GM19193 (cell line): ENCODE measurements around the gene ZSWIM6.

Experiments used
- POLR2A ChIP-seq: IDR thresholded peaks from 4 replicates; pipeline ENCODE4 v1.6.1; 2011; ENCODE audit not compliant: insufficient read depth, insufficient read length; ENCODE audit errors: extremely low read depth

Gene ZSWIM6

GRCh38 chr5:61331407-61332357, at the start of gene ZSWIM6:
Gene ZSWIM6 (plus strand): TSS chr5:61332258. CDS start chr5:61332273, 15 bp downstream.
- TF ChIP-seq POLR2A, result peak; percentile 78

- no peak for TF ChIP-seq POLR2A
Observed at GRCh38 chr5:61283471-61283870, 48.6 kb upstream of the ZSWIM6 start.

- no peak for TF ChIP-seq POLR2A
Observed at GRCh38 chr5:61285531-61285930, 46.5 kb upstream of the ZSWIM6 start.

- TF ChIP-seq POLR2A, result no peak
Observed at GRCh38 chr5:61286446-61287132, 45.5 kb upstream of the ZSWIM6 start.

GRCh38 chr5:61287474-61287873, 44.6 kb upstream of the ZSWIM6 start:
- no peak for TF ChIP-seq POLR2A

- no peak for TF ChIP-seq POLR2A
Observed at GRCh38 chr5:61289241-61289640, 42.8 kb upstream of the ZSWIM6 start.

GRCh38 chr5:61289669-61290306, 42.3 kb upstream of the ZSWIM6 start:
- no peak for TF ChIP-seq POLR2A

- no peak for TF ChIP-seq POLR2A
Observed at GRCh38 chr5:61290791-61291210, 41.3 kb upstream of the ZSWIM6 start.

- no peak for TF ChIP-seq POLR2A
Observed at GRCh38 chr5:61292062-61292657, 39.9 kb upstream of the ZSWIM6 start.

GRCh38 chr5:61293071-61293470, 39.0 kb upstream of the ZSWIM6 start:
- TF ChIP-seq POLR2A, result no peak

GRCh38 chr5:61293873-61294272, 38.2 kb upstream of the ZSWIM6 start:
- TF ChIP-seq POLR2A, result no peak

- TF ChIP-seq POLR2A, result no peak
Observed at GRCh38 chr5:61295365-61295764, 36.7 kb upstream of the ZSWIM6 start.

- TF ChIP-seq POLR2A, result no peak
Observed at GRCh38 chr5:61298066-61298465, 34.0 kb upstream of the ZSWIM6 start.

GRCh38 chr5:61298580-61298979, 33.5 kb upstream of the ZSWIM6 start:
- no peak for TF ChIP-seq POLR2A

GRCh38 chr5:61299261-61299681, 32.8 kb upstream of the ZSWIM6 start:
- no peak for TF ChIP-seq POLR2A
